ENCODE measurements around the gene OXCT1.
A peak's percentile ranks its signal among the peaks of the same experiment; 100 is the strongest.

OXCT1 gene

DNA sequence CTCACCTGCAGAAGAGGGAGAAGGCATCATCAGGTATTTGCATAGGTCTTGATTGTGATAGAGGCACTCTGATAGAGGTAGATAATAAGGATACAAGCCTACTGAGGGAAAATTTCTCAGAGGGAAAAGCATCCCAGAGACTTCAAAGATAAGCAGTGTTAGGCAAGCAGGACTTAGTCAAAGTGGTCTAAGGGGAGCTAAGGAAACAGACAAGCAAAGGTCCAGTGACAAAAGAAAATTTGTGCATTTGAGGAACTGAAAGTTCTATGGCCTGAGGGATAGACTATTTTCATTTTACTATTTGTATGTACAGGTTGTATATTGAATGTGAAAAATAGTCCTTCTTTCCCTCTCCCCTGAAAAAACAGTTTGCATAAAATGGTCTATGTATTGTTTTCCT, 27.4 kb downstream of the OXCT1 start:
- no peak overlapping the region for H3K4me3 ChIP-seq (ENCODE audit: low read depth, low read length)
- DNase-seq (ENCODE audit: low read depth), result peak; percentile 18
- TF ChIP-seq, protein P1, sequence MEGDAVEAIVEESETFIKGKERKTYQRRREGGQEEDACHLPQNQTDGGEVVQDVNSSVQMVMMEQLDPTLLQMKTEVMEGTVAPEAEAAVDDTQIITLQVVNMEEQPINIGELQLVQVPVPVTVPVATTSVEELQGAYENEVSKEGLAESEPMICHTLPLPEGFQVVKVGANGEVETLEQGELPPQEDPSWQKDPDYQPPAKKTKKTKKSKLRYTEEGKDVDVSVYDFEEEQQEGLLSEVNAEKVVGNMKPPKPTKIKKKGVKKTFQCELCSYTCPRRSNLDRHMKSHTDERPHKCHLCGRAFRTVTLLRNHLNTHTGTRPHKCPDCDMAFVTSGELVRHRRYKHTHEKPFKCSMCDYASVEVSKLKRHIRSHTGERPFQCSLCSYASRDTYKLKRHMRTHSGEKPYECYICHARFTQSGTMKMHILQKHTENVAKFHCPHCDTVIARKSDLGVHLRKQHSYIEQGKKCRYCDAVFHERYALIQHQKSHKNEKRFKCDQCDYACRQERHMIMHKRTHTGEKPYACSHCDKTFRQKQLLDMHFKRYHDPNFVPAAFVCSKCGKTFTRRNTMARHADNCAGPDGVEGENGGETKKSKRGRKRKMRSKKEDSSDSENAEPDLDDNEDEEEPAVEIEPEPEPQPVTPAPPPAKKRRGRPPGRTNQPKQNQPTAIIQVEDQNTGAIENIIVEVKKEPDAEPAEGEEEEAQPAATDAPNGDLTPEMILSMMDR (IDR thresholded peaks at IDR 0.05; ENCODE audit: low read depth, low read length, missing control alignments), result no peak

DNA sequence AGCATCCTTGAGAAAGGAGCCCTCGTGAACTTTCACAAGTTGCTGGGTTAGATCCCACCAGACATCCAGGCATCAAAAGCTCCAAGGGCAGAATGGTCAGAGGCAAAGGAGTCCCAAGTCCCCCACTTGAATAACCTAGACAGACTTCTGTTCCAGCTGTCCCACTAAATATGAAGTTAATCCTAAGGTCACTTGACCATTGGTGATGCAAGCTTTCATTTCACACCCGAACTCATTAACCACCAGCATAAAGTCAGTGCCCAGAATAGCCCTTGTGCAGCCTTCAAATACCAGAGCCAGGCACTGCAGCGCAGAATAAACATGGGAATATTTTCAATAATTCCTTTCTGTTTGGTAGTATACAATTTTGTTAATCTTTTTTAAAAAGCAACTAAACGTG, 28.9 kb downstream of the OXCT1 start:
- H3K4me3 ChIP-seq (ENCODE audit: low read depth, low read length), result no peak overlapping the region
- no peak for DNase-seq (ENCODE audit: low read depth)
- TF ChIP-seq, protein P1 (IDR thresholded peaks at IDR 0.05; ENCODE audit: low read depth, low read length, missing control alignments), result no peak

- H3K4me3 ChIP-seq (ENCODE audit: low read depth, low read length), result no peak overlapping the region
- TF ChIP-seq, protein P1 (IDR thresholded peaks at IDR 0.05; ENCODE audit: low read depth, low read length, missing control alignments), result no peak
- no peak for DNase-seq (ENCODE audit: low read depth)
These were observed 30.0 kb downstream of the OXCT1 start for GRCh38 chr5:41840251-41840650.

- TF ChIP-seq, protein P1 (IDR thresholded peaks at IDR 0.05; ENCODE audit: low read depth, low read length, missing control alignments), result no peak
- DNase-seq (ENCODE audit: low read depth), result no peak
- H3K4me3 ChIP-seq (ENCODE audit: low read depth, low read length), result no peak overlapping the region
These were observed 32.4 kb downstream of the OXCT1 start for GRCh38 chr5:41837793-41838192.

DNA sequence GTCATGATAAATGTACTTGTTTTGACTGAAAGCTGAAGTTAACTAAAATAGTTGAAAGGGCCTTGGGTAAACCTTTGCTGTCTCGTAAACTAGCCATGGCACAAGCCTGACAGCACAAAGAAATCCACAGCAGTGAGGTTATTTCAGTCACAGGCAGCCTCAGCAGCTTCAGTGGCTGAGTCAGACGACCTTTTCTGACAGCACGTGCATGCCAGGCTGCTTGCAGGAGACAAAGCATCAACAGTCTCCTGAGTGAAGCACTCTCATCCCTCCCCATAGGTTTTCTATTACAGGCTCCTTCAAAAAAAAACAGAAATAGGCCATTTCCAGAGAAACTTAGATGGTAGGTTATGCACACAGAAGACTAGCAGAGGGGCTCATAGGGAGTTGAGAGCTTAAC, 34.6 kb downstream of the OXCT1 start:
- DNase-seq (ENCODE audit: low read depth), result no peak
- H3K4me3 ChIP-seq (ENCODE audit: low read depth, low read length), result no peak overlapping the region
- TF ChIP-seq, protein P1 (IDR thresholded peaks at IDR 0.05; ENCODE audit: low read depth, low read length, missing control alignments), result no peak

- TF ChIP-seq, protein P1 (IDR thresholded peaks at IDR 0.05; ENCODE audit: low read depth, low read length, missing control alignments), result no peak
- H3K4me3 ChIP-seq (ENCODE audit: low read depth, low read length), result no peak overlapping the region
- DNase-seq (ENCODE audit: low read depth), result no peak
These were observed 35.7 kb downstream of the OXCT1 start for GRCh38 chr5:41834506-41834905.

DNA sequence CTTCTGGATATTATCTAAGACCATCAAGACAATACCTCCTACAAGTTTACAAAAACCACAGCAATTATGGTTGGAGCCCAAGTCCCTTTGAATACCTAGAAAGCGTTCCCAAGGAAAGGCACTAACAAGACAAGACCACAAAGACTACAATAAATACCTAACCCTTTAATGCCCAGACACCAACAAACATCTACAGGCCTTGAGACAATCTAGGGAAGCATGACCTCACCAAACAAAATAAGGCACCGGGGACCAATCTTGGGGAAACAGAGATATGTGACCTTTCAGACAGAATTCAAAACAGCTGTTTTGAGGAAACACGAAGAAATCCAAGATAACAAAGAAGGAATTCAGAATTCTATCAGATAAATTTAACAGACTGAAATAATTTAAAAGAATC, 37.8 kb downstream of the OXCT1 start:
- no peak for DNase-seq (ENCODE audit: low read depth)
- TF ChIP-seq, protein P1 (IDR thresholded peaks at IDR 0.05; ENCODE audit: low read depth, low read length, missing control alignments), result no peak
- no peak overlapping the region for H3K4me3 ChIP-seq (ENCODE audit: low read depth, low read length)
